RKO (cell line): Measurements from ENCODE around the gene CERKL.

Source experiments
- DNase-seq: peaks from one replicate; pipeline ENCODE4 v3.0.0-alpha.2; 2016; ENCODE audit warnings: low spot score

CERKL gene

GRCh38 chr2:181576431-181576830 lies 80.5 kb downstream of the CERKL start:
- DNase-seq, result no peak

GRCh38 chr2:181575650-181576025 lies 81.3 kb downstream of the CERKL start:
- DNase-seq, result no peak

- no peak for DNase-seq
These were observed 81.8 kb downstream of the CERKL start for GRCh38 chr2:181575024-181575649.

GRCh38 chr2:181574321-181574720 lies 82.6 kb downstream of the CERKL start:
- DNase-seq, result no peak

GRCh38 chr2:181573140-181573736 lies 83.7 kb downstream of the CERKL start:
- peak; percentile 55 for DNase-seq

GRCh38 chr2:181570833-181571661 lies 85.9 kb downstream of the CERKL start:
- peak; percentile 22 for DNase-seq

GRCh38 chr2:181570059-181570458 lies 86.8 kb downstream of the CERKL start:
- no peak for DNase-seq

- no peak for DNase-seq
These were observed 90.4 kb downstream of the CERKL start for GRCh38 chr2:181566334-181567032.

- no peak for DNase-seq
These were observed 93.7 kb downstream of the CERKL start for GRCh38 chr2:181563101-181563692.

GRCh38 chr2:181558371-181558770 lies 98.5 kb downstream of the CERKL start:
- DNase-seq, result no peak

GRCh38 chr2:181554061-181554830 lies 102.7 kb downstream of the CERKL start:
- DNase-seq, result no peak

- DNase-seq, result no peak
These were observed 103.7 kb downstream of the CERKL start for GRCh38 chr2:181553244-181553643.

GRCh38 chr2:181552808-181553207 lies 104.1 kb downstream of the CERKL start:
- no peak for DNase-seq

GRCh38 chr2:181546086-181546485 lies 110.8 kb downstream of the CERKL start:
- DNase-seq, result no peak

- no peak for DNase-seq
These were observed 114.7 kb downstream of the CERKL start for GRCh38 chr2:181542170-181542569.

GRCh38 chr2:181540421-181540820 lies 116.5 kb downstream of the CERKL start:
- no peak for DNase-seq

- DNase-seq, result no peak
These were observed 120.2 kb downstream of the CERKL start for GRCh38 chr2:181536730-181537129.

- DNase-seq, result no peak
These were observed 128.5 kb downstream of the CERKL start for GRCh38 chr2:181528441-181528840.

- DNase-seq, result no peak
These were observed 129.8 kb downstream of the CERKL start for GRCh38 chr2:181527058-181527457.

GRCh38 chr2:181526014-181526413 lies 130.9 kb downstream of the CERKL start:
- DNase-seq, result no peak

- DNase-seq, result no peak
These were observed 133.1 kb downstream of the CERKL start for GRCh38 chr2:181523756-181524155.
